Measurements from ENCODE around the gene EXOC8. TPM values are rescaled to one million over a fixed set of nuclear protein-coding genes. Genes with fewer than 3 reads are reported as not detected.

The EXOC8 gene
- total RNA-seq, 1 donor from 2014 or later, result 19.3 TPM

DNA sequence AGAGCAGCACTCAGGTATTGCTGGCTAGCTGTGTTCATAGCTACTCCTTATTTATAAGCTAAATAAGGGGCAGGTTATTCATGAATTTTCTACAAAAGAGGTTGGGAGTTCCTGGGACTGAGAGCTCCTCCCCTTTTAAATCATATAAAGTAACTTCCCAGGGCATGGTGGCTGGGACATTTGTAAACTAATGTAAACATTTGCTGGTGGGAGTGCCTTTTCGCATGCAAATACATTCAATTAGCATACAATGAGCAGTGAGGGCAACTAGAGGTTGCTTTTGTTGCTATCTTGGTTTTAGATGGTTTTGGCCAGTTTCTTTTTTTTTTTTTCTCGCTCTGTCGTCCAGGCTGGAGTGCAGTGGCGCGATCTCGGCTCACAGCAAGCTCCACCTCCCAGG lies 53.2 kb downstream of the EXOC8 start:
- intact Hi-C loops (cut with DNase I), result no loop called here
- no peak for ATAC-seq

More for the DNA sequence above, 53.2 kb downstream of the EXOC8 start:
- Histone ChIP-seq H3K36me3 (no peaks in the 10 kb centered on the region), H3K4me3 (no peak overlapping the region), H3K27ac (no peak overlapping the region), H3K27me3 (no peaks in the 10 kb centered on the region), H3K9me3 (no peaks in the 10 kb centered on the region), H3K4me1 (no peaks in the 10 kb centered on the region)
- DNase-seq, result no peak
- TF ChIP-seq, protein P1, sequence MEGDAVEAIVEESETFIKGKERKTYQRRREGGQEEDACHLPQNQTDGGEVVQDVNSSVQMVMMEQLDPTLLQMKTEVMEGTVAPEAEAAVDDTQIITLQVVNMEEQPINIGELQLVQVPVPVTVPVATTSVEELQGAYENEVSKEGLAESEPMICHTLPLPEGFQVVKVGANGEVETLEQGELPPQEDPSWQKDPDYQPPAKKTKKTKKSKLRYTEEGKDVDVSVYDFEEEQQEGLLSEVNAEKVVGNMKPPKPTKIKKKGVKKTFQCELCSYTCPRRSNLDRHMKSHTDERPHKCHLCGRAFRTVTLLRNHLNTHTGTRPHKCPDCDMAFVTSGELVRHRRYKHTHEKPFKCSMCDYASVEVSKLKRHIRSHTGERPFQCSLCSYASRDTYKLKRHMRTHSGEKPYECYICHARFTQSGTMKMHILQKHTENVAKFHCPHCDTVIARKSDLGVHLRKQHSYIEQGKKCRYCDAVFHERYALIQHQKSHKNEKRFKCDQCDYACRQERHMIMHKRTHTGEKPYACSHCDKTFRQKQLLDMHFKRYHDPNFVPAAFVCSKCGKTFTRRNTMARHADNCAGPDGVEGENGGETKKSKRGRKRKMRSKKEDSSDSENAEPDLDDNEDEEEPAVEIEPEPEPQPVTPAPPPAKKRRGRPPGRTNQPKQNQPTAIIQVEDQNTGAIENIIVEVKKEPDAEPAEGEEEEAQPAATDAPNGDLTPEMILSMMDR (IDR thresholded peaks at IDR 0.05), result no peak

Other genes with a start within 250 kb of the EXOC8 start
- not detected for gene TRIM67, start 175.8 kb downstream of the EXOC8 start, total RNA-seq
- 34.5 TPM for gene GNPAT, start 96.6 kb downstream of the EXOC8 start, total RNA-seq
- gene SPRTN, start 441 bp upstream of the EXOC8 start, total RNA-seq, result 9.6 TPM
- gene EGLN1, start 84.4 kb upstream of the EXOC8 start, total RNA-seq, result 23.5 TPM
- 36.0 TPM for gene TSNAX, start 190.8 kb upstream of the EXOC8 start, total RNA-seq

Measured in upper lobe of right lung (tissue), 1 donor.